ENCODE measurements around the gene TCEANC. TPM values are rescaled to one million over a fixed set of nuclear protein-coding genes. Genes with fewer than 3 reads are reported as not detected.

Gene TCEANC
- total RNA-seq, 4 donors from 2014 or later, result 3.1 to 5.9 (median 4.1) TPM

GRCh38 chrX:13702111-13702789 is 49.3 kb downstream of the TCEANC start:
- no peak for TF ChIP-seq CTCF (IDR thresholded peaks at IDR 0.05; ENCODE audit: low read depth)

GRCh38 chrX:13703135-13703534 is 50.2 kb downstream of the TCEANC start:
- TF ChIP-seq CTCF (IDR thresholded peaks at IDR 0.05; ENCODE audit: low read depth), result no peak

- no peak for TF ChIP-seq CTCF (IDR thresholded peaks at IDR 0.05; ENCODE audit: low read depth)
These were observed 50.6 kb downstream of the TCEANC start for GRCh38 chrX:13703589-13703988.

- TF ChIP-seq CTCF (IDR thresholded peaks at IDR 0.05; ENCODE audit: low read depth), result no peak
These were observed 58.2 kb downstream of the TCEANC start for GRCh38 chrX:13711141-13711540.

Other genes with a start within 250 kb of the TCEANC start
- 10 to 100 TPM in 3 of 4 donors, not detected in 1; 11.6 to 90.1 (median 31.0) TPM for gene EGFL6, start 83.5 kb upstream of the TCEANC start, total RNA-seq
- gene RAB9A, start 36.0 kb downstream of the TCEANC start, total RNA-seq, result 10 to 100 TPM; 37.0 to 49.8 (median 45.1) TPM
- 10 to 100 TPM in 1 of 4 donors, 1 to 10 TPM in 3; 5.9 to 16.5 (median 9.2) TPM for gene TRAPPC2, start 81.5 kb downstream of the TCEANC start, total RNA-seq
- gene OFD1, start 81.6 kb downstream of the TCEANC start, total RNA-seq, result 10 to 100 TPM; 12.6 to 17.9 (median 14.9) TPM
- 1 to 10 TPM; 3.7 to 9.7 (median 8.3) TPM for gene GPM6B, start 164.0 kb downstream of the TCEANC start, total RNA-seq